Caki2 (cell line): Measurements from ENCODE around the gene EFHD1. TPM values are rescaled to one million over a fixed set of nuclear protein-coding genes. Genes with fewer than 3 reads are reported as not detected.
"Not testable (repeated sequence)": the region's sequence is repeated elsewhere in the genome, so short reads cannot be mapped to it uniquely, and the experiment has no call there.

Source experiments
- DNase-seq: peaks from one replicate; pipeline ENCODE4 v3.0.0-alpha.2; 2015; ENCODE audit warnings: low read depth
- in situ Hi-C: cut with HindIII; loops from 2 replicates; pipeline ENCODE4 v1.10.0; 2016; ENCODE audit warnings: low sequenced_read_pairs, low pct_unique_long_range_greater_than_20kb, mixed read lengths
- total RNA-seq: library from RNA; depleted of rRNA; stranded (reverse); fragments of >200 nt; shearing (Covaris generic); gene quantifications from 2 replicates; pipeline ENCODE4 v1.2.3, GENCODE V29; 2014; ENCODE audit warnings: low replicate concordance; rRNA removed

The EFHD1 gene
- total RNA-seq, 1 experiment from 2014 or later: 0.57 TPM

DNA sequence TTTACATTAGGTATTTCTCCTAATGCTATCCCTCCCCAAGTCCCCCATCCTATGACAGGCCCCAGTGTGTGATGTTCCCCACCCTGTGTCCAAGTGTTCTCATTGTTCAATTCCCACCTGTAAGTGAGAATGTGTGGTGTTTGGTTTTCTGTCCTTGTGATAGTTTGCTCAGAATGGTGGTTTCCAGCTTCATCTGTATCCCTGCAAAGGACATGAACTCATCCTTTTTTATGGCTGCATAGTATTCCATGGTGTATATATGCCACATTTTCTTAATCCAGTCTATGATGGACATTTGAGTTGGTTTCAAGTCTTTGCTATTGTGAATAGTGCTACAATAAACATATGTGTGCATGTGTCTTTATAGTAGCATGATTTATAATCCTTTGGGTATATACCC is 86.7 kb downstream of the EFHD1 start:
- in situ Hi-C loops, DNase-seq: not testable (repeated sequence)

- in situ Hi-C loops: no loop called here
- no peak for DNase-seq
These were observed 87.9 kb downstream of the EFHD1 start for GRCh38 chr2:232721261-232721660.

GRCh38 chr2:232721882-232722281 is 88.5 kb downstream of the EFHD1 start:
- in situ Hi-C loops: no loop called here
- no peak for DNase-seq

- no peak for DNase-seq
- in situ Hi-C loops: no loop called here
These were observed 89.6 kb downstream of the EFHD1 start for GRCh38 chr2:232723027-232723426.

GRCh38 chr2:232728785-232729184 is 95.4 kb downstream of the EFHD1 start:
- no peak for DNase-seq
- in situ Hi-C loops: no loop called here

GRCh38 chr2:232731470-232731869 is 98.1 kb downstream of the EFHD1 start:
- in situ Hi-C loops: no loop called here
- no peak for DNase-seq

Other genes starting within 250 kb of the EFHD1 start
- not detected in 2 replicates for gene ALPG, start 226.8 kb upstream of the EFHD1 start, total RNA-seq
- gene ALPI, start 177.5 kb upstream of the EFHD1 start, total RNA-seq: not detected in 2 replicates
- 1.0 TPM in 1 of 2 replicates, not detected in the other for gene ECEL1, start 145.8 kb upstream of the EFHD1 start, total RNA-seq
- gene PRSS56, start 113.2 kb upstream of the EFHD1 start, total RNA-seq: not detected in 2 replicates
- not detected in 2 replicates for gene CHRND, start 107.4 kb upstream of the EFHD1 start, total RNA-seq
- gene CHRNG, start 93.9 kb upstream of the EFHD1 start, total RNA-seq: not detected in 2 replicates
- gene TIGD1, start 83.0 kb upstream of the EFHD1 start, total RNA-seq: 1.6 and 2.2 TPM in 2 replicates
- gene EIF4E2, start 82.9 kb upstream of the EFHD1 start, total RNA-seq: 74.2 and 146 TPM in 2 replicates
- gene GIGYF2, start 63.7 kb downstream of the EFHD1 start, total RNA-seq: 14.4 and 29.6 TPM in 2 replicates
- gene KCNJ13, start 143.0 kb downstream of the EFHD1 start, total RNA-seq: not detected in 2 replicates
- 2.0 and 14.6 TPM in 2 replicates for gene SNORC, start 236.7 kb downstream of the EFHD1 start, total RNA-seq